Spinal cord (tissue), 10 donors: Measurements from ENCODE around the gene DIPK1B. TPM values are rescaled to one million over a fixed set of nuclear protein-coding genes. Genes with fewer than 3 reads are reported as not detected.

Source experiments
- DNase-seq, 6 donors: peaks; one replicate each; pipeline versions ENCODE4 v3.0.0 to v3.0.0-alpha.2; 2013 to 2015; ENCODE audit warnings: low spot score in 6 of 6, low read depth in 4 of 6
- H3K27ac ChIP-seq: one replicate; pipeline ENCODE4 v1.5.1; 2013; ENCODE audit warnings: low read depth, low read length, control low read depth
- H3K27me3 ChIP-seq: one replicate; pipeline ENCODE4 v1.6.1; 2013; ENCODE audit warnings: low read length; ENCODE audit not compliant: control insufficient read depth, insufficient read depth
- H3K36me3 ChIP-seq: one replicate; pipeline ENCODE4 v1.6.1; 2013; ENCODE audit warnings: low read length; ENCODE audit not compliant: control insufficient read depth, insufficient read depth
- H3K4me1 ChIP-seq: one replicate; pipeline ENCODE4 v1.6.1; 2013; ENCODE audit warnings: low read length; ENCODE audit not compliant: control insufficient read depth, insufficient read depth
- H3K4me3 ChIP-seq: one replicate; pipeline ENCODE4 v1.5.1; 2013; ENCODE audit warnings: low read depth, low read length, control low read depth
- H3K9me3 ChIP-seq: one replicate; pipeline ENCODE4 v1.6.1; 2013; ENCODE audit warnings: low read length; ENCODE audit not compliant: control insufficient read depth, insufficient read depth
- WGBS: methylation state at CpG from one replicate; pipeline ENCODE4 v1.1.5; 2013; ENCODE audit warnings: missing lambda C conversion rate; ENCODE audit not compliant: insufficient coverage; 5-methylcytosine and 5-hydroxymethylcytosine counted together
- polyA plus RNA-seq, 2 donors: library from polyadenylated mRNA; unstranded; fragments of 120-200 nt; gene quantifications; one replicate each; pipeline ENCODE4 v1.2.1, GENCODE V29; 2013; ENCODE audit not compliant: insufficient read length in 2 of 2
- total RNA-seq, 2 donors: library from RNA; depleted of rRNA in 1 of 2; stranded (reverse); fragments of 120-200 nt in 1 of 2; fragments of >200 nt in 1 of 2; gene quantifications; one replicate each; pipeline versions ENCODE4 v1.2.3 to v1.2.4, GENCODE V29; 2013 to 2014
- donor health status: healthy.

Gene DIPK1B
- total and polyA plus RNA-seq, 4 donors = 24.9 to 65.0 (median 55.6) TPM

GRCh38 chr9:136729926-136730325 lies 17.6 kb downstream of the DIPK1B start:
- no peaks in the 10 kb centered on the region for H3K27me3 ChIP-seq
- H3K36me3 ChIP-seq = peaks cover 24% of the 10 kb centered on the region
- H3K4me3 ChIP-seq = no peak overlapping the region
- H3K9me3 ChIP-seq = no peaks in the 10 kb centered on the region
- WGBS = 96% methylated on average over 8 of the region's 8 CpGs
- H3K4me1 ChIP-seq = peaks cover 42% of the 10 kb centered on the region
- no peak for DNase-seq
- H3K27ac ChIP-seq = no peak overlapping the region

GRCh38 chr9:136732444-136733178 lies 20.2 kb downstream of the DIPK1B start:
- Histone ChIP-seq H3K4me1 (peaks cover 16% of the 10 kb centered on the region), H3K27me3 (no peaks in the 10 kb centered on the region), H3K4me3 (no peak overlapping the region), H3K27ac (no peak overlapping the region), H3K9me3 (no peaks in the 10 kb centered on the region), H3K36me3 (peaks cover 5% of the 10 kb centered on the region)
- no peak for DNase-seq
- WGBS = 38% methylated on average over 13 of the region's 16 CpGs

- Histone ChIP-seq H3K4me1 (peaks cover 13% of the 10 kb centered on the region), H3K9me3 (no peaks in the 10 kb centered on the region), H3K27me3 (no peaks in the 10 kb centered on the region), H3K36me3 (peaks cover 5% of the 10 kb centered on the region), H3K4me3 (no peak overlapping the region), H3K27ac (no peak overlapping the region)
- DNase-seq = no peak
- 86% methylated on average over 10 of the region's 12 CpGs for WGBS
Observed at GRCh38 chr9:136733611-136734010, 21.2 kb downstream of the DIPK1B start.

GRCh38 chr9:136734837-136735496 lies 22.6 kb downstream of the DIPK1B start:
- no peaks in the 10 kb centered on the region for H3K4me1 ChIP-seq
- WGBS = 90% methylated on average over 12 of the region's 12 CpGs
- peaks cover 5% of the 10 kb centered on the region for H3K36me3 ChIP-seq
- no peak for DNase-seq
- no peaks in the 10 kb centered on the region for H3K9me3 ChIP-seq
- no peak overlapping the region for H3K27ac ChIP-seq
- H3K27me3 ChIP-seq = no peaks in the 10 kb centered on the region
- no peak overlapping the region for H3K4me3 ChIP-seq

GRCh38 chr9:136735812-136736480 lies 23.6 kb downstream of the DIPK1B start:
- Histone ChIP-seq H3K27ac (no peak overlapping the region), H3K4me3 (no peak overlapping the region), H3K36me3 (peaks cover 5% of the 10 kb centered on the region), H3K4me1 (peaks cover 3% of the 10 kb centered on the region), H3K9me3 (no peaks in the 10 kb centered on the region), H3K27me3 (peaks cover 3% of the 10 kb centered on the region)
- DNase-seq = no peak
- WGBS = 80% methylated on average over 14 of the region's 21 CpGs

- no peaks in the 10 kb centered on the region for H3K9me3 ChIP-seq
- DNase-seq = no peak
- no peak overlapping the region for H3K4me3 ChIP-seq
- peaks cover 21% of the 10 kb centered on the region for H3K4me1 ChIP-seq
- 92% methylated on average over 20 of the region's 20 CpGs for WGBS
- H3K27me3 ChIP-seq = peaks cover 23% of the 10 kb centered on the region
- no peak overlapping the region for H3K27ac ChIP-seq
- H3K36me3 ChIP-seq = no peaks in the 10 kb centered on the region
Observed at GRCh38 chr9:136738960-136739359, 26.6 kb downstream of the DIPK1B start.

- Histone ChIP-seq H3K27ac (no peak overlapping the region), H3K4me1 (peaks cover 21% of the 10 kb centered on the region), H3K27me3 (peaks cover 23% of the 10 kb centered on the region), H3K9me3 (no peaks in the 10 kb centered on the region), H3K36me3 (no peaks in the 10 kb centered on the region), H3K4me3 (no peak overlapping the region)
- no peak for DNase-seq
- 84% methylated on average over 23 of the region's 23 CpGs for WGBS
Observed at GRCh38 chr9:136739509-136739908, 27.1 kb downstream of the DIPK1B start.

- 82% methylated on average over 9 of the region's 11 CpGs for WGBS
- H3K27me3 ChIP-seq = peaks cover 23% of the 10 kb centered on the region
Observed at GRCh38 chr9:136740069-136740468, 27.7 kb downstream of the DIPK1B start.

GRCh38 chr9:136740491-136740890 lies 28.1 kb downstream of the DIPK1B start:
- Histone ChIP-seq H3K9me3 (no peaks in the 10 kb centered on the region), H3K27me3 (peaks cover 23% of the 10 kb centered on the region), H3K27ac (no peak overlapping the region), H3K4me1 (peaks cover 21% of the 10 kb centered on the region), H3K4me3 (no peak overlapping the region), H3K36me3 (no peaks in the 10 kb centered on the region)
- no peak for DNase-seq
- 88% methylated on average over 16 of the region's 16 CpGs for WGBS

More at GRCh38 chr9:136740069-136740468, 27.7 kb downstream of the DIPK1B start:
- H3K36me3 ChIP-seq = no peaks in the 10 kb centered on the region
- H3K9me3 ChIP-seq = no peaks in the 10 kb centered on the region
- no peak overlapping the region for H3K27ac ChIP-seq
- no peak overlapping the region for H3K4me3 ChIP-seq
- DNase-seq = no peak
- peaks cover 21% of the 10 kb centered on the region for H3K4me1 ChIP-seq
